Activated gamma-delta T cell treated with anti-CD3 and anti-CD28 coated beads, Interleukin-2, amount 50 U/mL, for 16 hours (primary cell): Measurements from ENCODE around the gene CRADD.

Experiments
- DNase-seq: peaks from one replicate; pipeline ENCODE4 v3.0.0-alpha.2; 2020; ENCODE audit warnings: low read depth

Gene CRADD

GRCh38 chr12:93808169-93808899 lies 131.2 kb downstream of the CRADD start:
- no peak for DNase-seq

GRCh38 chr12:93812626-93813025 lies 135.5 kb downstream of the CRADD start:
- no peak for DNase-seq

- DNase-seq, result no peak
These were observed 136.0 kb downstream of the CRADD start for GRCh38 chr12:93813186-93813585.

GRCh38 chr12:93813972-93814821 lies 137.0 kb downstream of the CRADD start:
- no peak for DNase-seq

GRCh38 chr12:93818488-93819049 lies 141.4 kb downstream of the CRADD start:
- DNase-seq, result no peak

GRCh38 chr12:93819050-93819491 lies 141.9 kb downstream of the CRADD start:
- DNase-seq, result no peak

- no peak for DNase-seq
These were observed 146.6 kb downstream of the CRADD start for GRCh38 chr12:93823616-93824391.

GRCh38 chr12:93824514-93825500 lies 147.6 kb downstream of the CRADD start:
- no peak for DNase-seq

GRCh38 chr12:93825501-93825888 lies 148.3 kb downstream of the CRADD start:
- no peak for DNase-seq

- DNase-seq, result no peak
These were observed 148.9 kb downstream of the CRADD start for GRCh38 chr12:93825931-93826555.

GRCh38 chr12:93827179-93827578 lies 150.0 kb downstream of the CRADD start:
- DNase-seq, result no peak

- DNase-seq, result no peak
These were observed 150.5 kb downstream of the CRADD start for GRCh38 chr12:93827669-93828068.

GRCh38 chr12:93829016-93829415 lies 151.8 kb downstream of the CRADD start:
- DNase-seq, result no peak

- no peak for DNase-seq
These were observed 154.2 kb downstream of the CRADD start for GRCh38 chr12:93831374-93831773.

GRCh38 chr12:93832131-93832530 lies 155.0 kb downstream of the CRADD start:
- no peak for DNase-seq

- no peak for DNase-seq
These were observed 156.8 kb downstream of the CRADD start for GRCh38 chr12:93833946-93834345.

GRCh38 chr12:93836620-93837260 lies 159.6 kb downstream of the CRADD start:
- DNase-seq, result no peak

GRCh38 chr12:93838193-93838592 lies 161.0 kb downstream of the CRADD start:
- no peak for DNase-seq

GRCh38 chr12:93839064-93839463 lies 161.9 kb downstream of the CRADD start:
- no peak for DNase-seq

- no peak for DNase-seq
These were observed 164.5 kb downstream of the CRADD start for GRCh38 chr12:93841671-93842070.
